Measurements from ENCODE around the gene NTN1. TPM values are rescaled to one million over a fixed set of nuclear protein-coding genes. Genes with fewer than 3 reads are reported as not detected.

Gene NTN1
- total and polyA plus RNA-seq, 11 donors, result 9.3 to 25.8 (median 17.3) TPM

- Histone ChIP-seq H3K27me3 (peaks cover 9 to 75% (median 31%) of the 10 kb centered on the region in 9 donors), H3K27ac (no peak overlapping the region)
- intact Hi-C loops (cut with DNase I), result loop anchor here in 1 of 10 donors (5.0 kb wide), 1 partner anchor 286 kb away; no protein-coding TSS in a partner anchor
Measured at GRCh38 chr17:9006175-9006767, 15.0 kb upstream of the NTN1 start.

DNA sequence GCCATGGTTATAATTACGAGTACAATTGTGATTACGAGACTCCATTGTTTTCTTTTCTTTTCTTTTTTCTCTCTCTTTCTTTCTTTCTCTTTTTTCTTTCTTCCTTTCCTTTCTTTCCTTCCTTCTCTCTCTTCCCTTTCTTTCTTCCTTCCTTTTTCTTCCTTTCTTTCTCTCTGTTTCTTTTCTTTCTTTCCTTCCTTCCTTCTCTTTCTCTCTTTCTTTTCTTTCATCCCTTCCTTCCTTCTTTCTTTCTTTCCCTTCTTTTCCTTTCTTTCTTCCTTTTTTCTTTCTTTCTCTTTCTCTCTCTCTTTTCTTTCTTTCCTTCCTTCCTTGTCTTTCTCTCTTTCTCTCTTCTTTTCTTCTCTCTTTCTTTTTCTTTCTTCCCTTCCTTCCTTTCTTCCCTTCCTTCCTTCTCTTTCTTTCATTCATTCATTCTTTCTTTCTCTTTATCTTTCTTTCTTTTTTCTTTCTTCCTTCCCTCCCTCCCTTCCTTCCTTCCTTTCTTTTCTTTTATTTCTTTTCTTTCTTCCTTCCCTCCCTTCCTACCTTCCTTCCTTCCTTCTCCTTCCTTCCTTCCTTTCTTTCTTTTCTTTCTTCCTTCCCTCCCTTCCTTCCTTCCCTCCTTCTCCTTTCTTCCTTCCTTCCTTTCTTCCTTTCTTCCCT, 14.1 kb upstream of the NTN1 start:
- ATAC-seq (no peak), DNase-seq (no peak)
- Histone ChIP-seq H3K27ac (no peak overlapping the region), H3K27me3 (peaks cover 9 to 76% (median 31%) of the 10 kb centered on the region in 9 donors), H3K4me1 (peaks cover 0 to 22% (median 2%) of the 10 kb centered on the region in 12 donors), H3K36me3 (no peaks in the 10 kb centered on the region), H3K9me3 (no peaks in the 10 kb centered on the region), H3K4me3 (no peak overlapping the region)
- WGBS, 4 donors, result 91 to 96% (median 93%) methylated on average over 2 of the region's 2 CpGs
- intact Hi-C loops (cut with DNase I), result loop anchor here in 1 of 10 donors (5.0 kb wide), 1 partner anchor 285 kb away; no protein-coding TSS in a partner anchor
- TF ChIP-seq, protein P1, sequence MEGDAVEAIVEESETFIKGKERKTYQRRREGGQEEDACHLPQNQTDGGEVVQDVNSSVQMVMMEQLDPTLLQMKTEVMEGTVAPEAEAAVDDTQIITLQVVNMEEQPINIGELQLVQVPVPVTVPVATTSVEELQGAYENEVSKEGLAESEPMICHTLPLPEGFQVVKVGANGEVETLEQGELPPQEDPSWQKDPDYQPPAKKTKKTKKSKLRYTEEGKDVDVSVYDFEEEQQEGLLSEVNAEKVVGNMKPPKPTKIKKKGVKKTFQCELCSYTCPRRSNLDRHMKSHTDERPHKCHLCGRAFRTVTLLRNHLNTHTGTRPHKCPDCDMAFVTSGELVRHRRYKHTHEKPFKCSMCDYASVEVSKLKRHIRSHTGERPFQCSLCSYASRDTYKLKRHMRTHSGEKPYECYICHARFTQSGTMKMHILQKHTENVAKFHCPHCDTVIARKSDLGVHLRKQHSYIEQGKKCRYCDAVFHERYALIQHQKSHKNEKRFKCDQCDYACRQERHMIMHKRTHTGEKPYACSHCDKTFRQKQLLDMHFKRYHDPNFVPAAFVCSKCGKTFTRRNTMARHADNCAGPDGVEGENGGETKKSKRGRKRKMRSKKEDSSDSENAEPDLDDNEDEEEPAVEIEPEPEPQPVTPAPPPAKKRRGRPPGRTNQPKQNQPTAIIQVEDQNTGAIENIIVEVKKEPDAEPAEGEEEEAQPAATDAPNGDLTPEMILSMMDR (IDR thresholded peaks at IDR 0.05), result no peak

More at GRCh38 chr17:9006175-9006767, 15.0 kb upstream of the NTN1 start:
- Histone ChIP-seq H3K4me1 (peaks cover 0 to 22% (median 2%) of the 10 kb centered on the region in 12 donors), H3K36me3 (no peaks in the 10 kb centered on the region), H3K9me3 (no peaks in the 10 kb centered on the region), H3K4me3 (no peak overlapping the region)
- WGBS, 4 donors, result 79 to 94% (median 87%) methylated on average over 7 of the region's 7 CpGs
- TF ChIP-seq, protein P1 (IDR thresholded peaks at IDR 0.05), result no peak
- ATAC-seq, result no peak
- DNase-seq, result no peak

DNA sequence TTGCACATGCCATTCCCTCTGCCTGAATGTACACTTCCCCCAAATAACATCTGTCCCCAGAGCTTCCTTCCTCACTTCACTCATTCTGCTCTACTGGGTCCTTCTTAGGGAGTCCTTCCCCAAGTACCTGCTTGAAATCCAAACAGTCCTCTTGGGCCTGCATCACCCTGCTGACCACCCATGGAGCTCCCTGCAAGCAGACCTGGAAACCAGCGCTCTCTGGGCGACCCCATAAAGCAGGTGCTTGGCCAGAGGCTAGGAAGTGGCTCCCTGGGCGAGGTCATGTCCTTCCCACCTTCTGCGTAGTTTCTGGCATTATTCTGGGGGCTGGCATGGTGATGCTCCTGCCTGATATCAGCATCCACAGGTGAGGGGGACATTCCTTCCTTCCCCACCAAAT, 12.2 kb upstream of the NTN1 start:
- Histone ChIP-seq H3K27me3 (peaks cover 5 to 64% (median 25%) of the 10 kb centered on the region in 9 donors), H3K4me3 (no peak overlapping the region), H3K9me3 (no peaks in the 10 kb centered on the region), H3K4me1 (peaks cover 0 to 7% (median 0%) of the 10 kb centered on the region in 12 donors), H3K27ac (no peak overlapping the region), H3K36me3 (no peaks in the 10 kb centered on the region)
- no peak for DNase-seq
- WGBS, 4 donors, result 79 to 96% (median 87%) methylated on average over 4 of the region's 4 CpGs
- ATAC-seq, result no peak
- TF ChIP-seq, protein P1 (IDR thresholded peaks at IDR 0.05), result no peak
- intact Hi-C loops (cut with DNase I), result loop anchor here in 1 of 10 donors (5.0 kb wide), 1 partner anchor 283 kb away; no protein-coding TSS in a partner anchor

DNA sequence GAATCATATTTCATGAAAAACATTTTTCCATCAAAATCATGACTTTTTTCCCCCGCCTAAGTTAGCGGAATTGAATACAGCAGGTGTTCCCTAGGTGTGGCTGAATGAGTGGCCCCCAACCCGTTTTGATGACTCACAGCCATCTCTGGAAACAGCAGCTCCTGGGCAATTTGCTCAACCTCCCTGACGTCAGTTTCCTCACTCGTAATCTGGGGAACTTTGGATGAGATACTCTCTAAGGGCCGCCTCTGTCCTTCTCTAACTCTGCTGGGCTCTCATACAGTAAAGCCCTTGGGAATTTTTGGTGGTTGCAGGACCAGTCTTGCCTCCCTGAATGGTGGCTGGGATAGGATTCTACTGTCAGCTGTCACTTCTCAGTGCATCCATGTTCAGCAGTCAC, 11.6 kb upstream of the NTN1 start:
- Histone ChIP-seq H3K9me3 (no peaks in the 10 kb centered on the region), H3K4me3 (no peak overlapping the region), H3K36me3 (no peaks in the 10 kb centered on the region), H3K27ac (no peak overlapping the region), H3K4me1 (peaks cover 0 to under 1% (median 0%) of the 10 kb centered on the region in 12 donors), H3K27me3 (peaks cover 0 to 58% (median 19%) of the 10 kb centered on the region in 9 donors)
- no peak for TF ChIP-seq POLR2A (IDR thresholded peaks at IDR 0.05)
- TF ChIP-seq, protein P1 (IDR thresholded peaks at IDR 0.05), result no peak
- WGBS, 4 donors, result 52 to 63% (median 57%) methylated on average over 6 of the region's 6 CpGs
- intact Hi-C loops (cut with DNase I), result loop anchor here in 1 of 10 donors (5.0 kb wide), 1 partner anchor 283 kb away; no protein-coding TSS in a partner anchor
- DNase-seq (no peak), ATAC-seq (no peak)

Data from heart left ventricle (tissue), 16 donors.